Fibroblast of gingiva (primary cell): Measurements from ENCODE around the gene HIBADH.
A peak's percentile ranks its signal among the peaks of the same experiment; 100 is the strongest.
"Not testable (repeated sequence)": the region's sequence is repeated elsewhere in the genome, so short reads cannot be mapped to it uniquely, and the experiment has no call there.

Source experiments
- DNase-seq: peaks from one replicate; pipeline ENCODE4 v3.0.0-alpha.2; 2011; ENCODE audit warnings: low read depth

The HIBADH gene

GRCh38 chr7:27678617-27679260 lies 16.1 kb upstream of the HIBADH start:
- DNase-seq, result no peak

GRCh38 chr7:27677912-27678612 lies 15.4 kb upstream of the HIBADH start:
- peak; percentile 82 for DNase-seq

GRCh38 chr7:27674126-27674525 lies 11.4 kb upstream of the HIBADH start:
- DNase-seq, result not testable (repeated sequence)

- no peak for DNase-seq
Measured at GRCh38 chr7:27671675-27672074, 9.0 kb upstream of the HIBADH start.

GRCh38 chr7:27670676-27671075 lies 8.0 kb upstream of the HIBADH start:
- no peak for DNase-seq

- DNase-seq, result no peak
Measured at GRCh38 chr7:27670177-27670576, 7.5 kb upstream of the HIBADH start.

- DNase-seq, result no peak
Measured at GRCh38 chr7:27665531-27665930, 2.8 kb upstream of the HIBADH start.

- DNase-seq, result no peak
Measured at GRCh38 chr7:27663989-27664331, 1.3 kb upstream of the HIBADH start.

- peak; percentile 22 for DNase-seq
Measured at GRCh38 chr7:27661811-27662489, 733 bp downstream of the HIBADH start.

- no peak for DNase-seq
Measured at GRCh38 chr7:27656724-27657123, 6.0 kb downstream of the HIBADH start.

- DNase-seq, result no peak
Measured at GRCh38 chr7:27655184-27655583, 7.5 kb downstream of the HIBADH start.

- no peak for DNase-seq
Measured at GRCh38 chr7:27652518-27652917, 10.2 kb downstream of the HIBADH start.

- peak; percentile 21 for DNase-seq
Measured at GRCh38 chr7:27651702-27652101, 11.0 kb downstream of the HIBADH start.

GRCh38 chr7:27650283-27650682 lies 12.4 kb downstream of the HIBADH start:
- no peak for DNase-seq

GRCh38 chr7:27647489-27647888 lies 15.2 kb downstream of the HIBADH start:
- DNase-seq, result no peak

GRCh38 chr7:27647046-27647445 lies 15.6 kb downstream of the HIBADH start:
- peak; percentile 77 for DNase-seq

GRCh38 chr7:27642271-27642670 lies 20.4 kb downstream of the HIBADH start:
- DNase-seq, result no peak

- no peak for DNase-seq
Measured at GRCh38 chr7:27641581-27642230, 21.0 kb downstream of the HIBADH start.

- DNase-seq, result peak; percentile 71
Measured at GRCh38 chr7:27640884-27641574, 21.7 kb downstream of the HIBADH start.

- no peak for DNase-seq
Measured at GRCh38 chr7:27639851-27640250, 22.8 kb downstream of the HIBADH start.

- not testable (repeated sequence) for DNase-seq
Measured at GRCh38 chr7:27639048-27639447, 23.6 kb downstream of the HIBADH start.

- DNase-seq, result peak; percentile 81
Measured at GRCh38 chr7:27636326-27637006, 26.2 kb downstream of the HIBADH start.
